Common myeloid progenitor, CD34-positive (primary cell): ENCODE measurements around the gene PRAC2.

Source experiments
- CTCF ChIA-PET: fragments of 350-600 bp; sonication (Branson Sonifier 250); formaldehyde crosslinking; loops from one replicate; lab custom pipeline; 2021; ENCODE audit warnings: antibody characterized with exemption; lab: Charles Lee
- POLR2A ChIA-PET: fragments of 350-600 bp; sonication (Branson Sonifier 250); formaldehyde crosslinking; loops from one replicate; lab custom pipeline; 2021; ENCODE audit warnings: antibody characterized with exemption; lab: Charles Lee
- DNase-seq, 3 donors: peaks; one replicate each; pipeline versions ENCODE4 v3.0.0 to v3.0.0-alpha.2; 2013
- H3K27ac ChIP-seq, 2 experiments: 1 replicate in 1 of 2; 2 replicates in 1 of 2; pipeline ENCODE4 v1.7.0; 2013; ENCODE audit warnings: inconsistent platforms in 2 of 2, low read length in 2 of 2, mild to moderate bottlenecking in 2 of 2, low read depth in 1 of 2, moderate library complexity in 1 of 2; ENCODE audit not compliant: severe bottlenecking in 2 of 2, insufficient read depth in 1 of 2, poor library complexity in 1 of 2
- H3K27me3 ChIP-seq, 5 experiments: replicated peaks in 2 of 5; 1 replicate in 3 of 5; 2 replicates in 2 of 5; pipeline versions ENCODE4 v1.6.1 to v1.7.0; 2013; ENCODE audit warnings: low read length in 4 of 5, mild to moderate bottlenecking in 2 of 5, moderate library complexity in 2 of 5, inconsistent platforms in 1 of 5; ENCODE audit not compliant: insufficient read depth in 5 of 5, control insufficient read depth in 4 of 5
- H3K36me3 ChIP-seq, 4 experiments: 1 replicate in 2 of 4; 2 replicates in 2 of 4; pipeline versions ENCODE4 v1.6.1 to v1.7.0; 2013; ENCODE audit warnings: low read length in 3 of 4, control low read depth in 1 of 4, mild to moderate bottlenecking in 1 of 4; ENCODE audit not compliant: control insufficient read depth in 4 of 4, insufficient read depth in 4 of 4
- H3K4me1 ChIP-seq, 4 experiments: 1 replicate in 3 of 4; 2 replicates in 1 of 4; pipeline versions ENCODE4 v1.6.1 to v1.7.1; 2013; ENCODE audit warnings: low read length in 3 of 4, mild to moderate bottlenecking in 3 of 4, control low read depth in 1 of 4, inconsistent platforms in 1 of 4, moderate library complexity in 1 of 4; ENCODE audit not compliant: control insufficient read depth in 4 of 4, insufficient read depth in 4 of 4; ENCODE audit errors: control extremely low read depth in 1 of 4
- H3K4me3 ChIP-seq, 7 experiments: 1 replicate in 4 of 7; 2 replicates in 3 of 7; pipeline versions ENCODE4 v1.5.1 to v1.7.0; 2013; ENCODE audit warnings: mild to moderate bottlenecking in 7 of 7, low read length in 6 of 7, moderate library complexity in 6 of 7, inconsistent platforms in 2 of 7, low read depth in 2 of 7, control low read depth in 1 of 7; ENCODE audit not compliant: insufficient read depth in 4 of 7, control insufficient read depth in 1 of 7; ENCODE audit errors: extremely low read depth in 1 of 7
- H3K9me3 ChIP-seq, 5 experiments: 1 replicate in 4 of 5; 2 replicates in 1 of 5; pipeline versions ENCODE4 v1.6.1 to v1.7.1; 2013; ENCODE audit warnings: low read length in 4 of 5, mild to moderate bottlenecking in 2 of 5, inconsistent platforms in 1 of 5, low read depth in 1 of 5, moderate library complexity in 1 of 5; ENCODE audit not compliant: control insufficient read depth in 4 of 5, insufficient read depth in 2 of 5; ENCODE audit errors: control extremely low read depth in 1 of 5
- WGBS: methylation state at CpG from one replicate; pipeline ENCODE4 v1.1.5; 2013; ENCODE audit not compliant: insufficient coverage; 5-methylcytosine and 5-hydroxymethylcytosine counted together

The PRAC2 gene

GRCh38 chr17:48728232-48729231 lies 5.5 kb downstream of the PRAC2 start, which contains the start of gene HOXB13:
HOXB13 (minus strand) TSS chr17:48728750; CDS start chr17:48728593, 157 bp downstream.
- peak; percentile 49 to 66 (median 66) for DNase-seq
- 7% methylated on average over 31 of the region's 55 CpGs for WGBS
- H3K4me3 ChIP-seq, result peak within 1 kb of the TSS in 1 of 7 experiments; percentile 11
- no peaks in the 10 kb centered on the region for H3K9me3 ChIP-seq
- ChIA-PET CTCF (interaction anchor here (0.6 to 7.7 kb wide), 7 partner anchors 8 to 150 kb away, joined by 3 to 130 read pairs (median 4); no protein-coding TSS in a partner anchor), POLR2A (no interaction called here)
- H3K27ac ChIP-seq, result no peak within 1 kb of the TSS
- peaks cover 0 to 23% (median 6%) of the 10 kb centered on the region in 4 experiments for H3K4me1 ChIP-seq
- peaks cover 35 to 100% (median 75%) of the 10 kb centered on the region in 5 experiments for H3K27me3 ChIP-seq
- no peaks in the 10 kb centered on the region for H3K36me3 ChIP-seq

- Histone ChIP-seq H3K27ac (no peak overlapping the region), H3K9me3 (no peaks in the 10 kb centered on the region), H3K27me3 (peaks cover 37 to 100% (median 73%) of the 10 kb centered on the region in 5 experiments), H3K36me3 (no peaks in the 10 kb centered on the region), H3K4me1 (peaks cover 0 to 19% (median 6%) of the 10 kb centered on the region in 4 experiments), H3K4me3 (no peak overlapping the region)
- POLR2A ChIA-PET, result no interaction called here
- no peak for DNase-seq
- WGBS, result 6% methylated on average over 16 of the region's 19 CpGs
- CTCF ChIA-PET, result interaction anchor here (1.3 to 7.7 kb wide), 4 partner anchors 8 to 149 kb away, joined by 3 to 130 read pairs (median 30); no protein-coding TSS in a partner anchor
Measured at GRCh38 chr17:48729335-48730239, 6.6 kb downstream of the PRAC2 start.

GRCh38 chr17:48730240-48730550 lies 7.2 kb downstream of the PRAC2 start:
- Histone ChIP-seq H3K9me3 (no peaks in the 10 kb centered on the region), H3K4me3 (no peak overlapping the region), H3K27ac (no peak overlapping the region), H3K36me3 (no peaks in the 10 kb centered on the region), H3K4me1 (peaks cover 0 to 14% (median 4%) of the 10 kb centered on the region in 4 experiments), H3K27me3 (peaks cover 39 to 100% (median 73%) of the 10 kb centered on the region in 5 experiments)
- ChIA-PET CTCF (interaction anchor here (0.7 to 7.7 kb wide), 5 partner anchors 8 to 149 kb away, joined by 4 to 130 read pairs (median 7); no protein-coding TSS in a partner anchor), POLR2A (no interaction called here)
- no peak for DNase-seq
- WGBS, result 20% methylated on average over 1 of the region's 3 CpGs

GRCh38 chr17:48731355-48731754 lies 8.4 kb downstream of the PRAC2 start:
- H3K4me3 ChIP-seq, result no peak overlapping the region
- H3K36me3 ChIP-seq, result no peaks in the 10 kb centered on the region
- H3K4me1 ChIP-seq, result peaks cover 0 to 12% (median 4%) of the 10 kb centered on the region in 4 experiments
- no peak overlapping the region for H3K27ac ChIP-seq
- ChIA-PET POLR2A (no interaction called here), CTCF (interaction anchor here (0.6 to 8.5 kb wide), 6 partner anchors 10 to 1299 kb away, joined by 3 to 92 read pairs (median 4); partner anchors contain the start of genes PRAC1 and PRAC2)
- H3K9me3 ChIP-seq, result no peaks in the 10 kb centered on the region
- DNase-seq, result no peak
- H3K27me3 ChIP-seq, result peaks cover 47 to 100% (median 70%) of the 10 kb centered on the region in 5 experiments

- Histone ChIP-seq H3K27me3 (peaks cover 42 to 100% (median 66%) of the 10 kb centered on the region in 5 experiments), H3K27ac (no peak overlapping the region), H3K4me3 (no peak overlapping the region), H3K36me3 (no peaks in the 10 kb centered on the region), H3K9me3 (peaks cover 0 to 3% (median 0%) of the 10 kb centered on the region in 5 experiments), H3K4me1 (peaks cover 0 to 12% (median 4%) of the 10 kb centered on the region in 4 experiments)
- CTCF ChIA-PET, result interaction anchor here (1.0 to 8.5 kb wide), 6 partner anchors 10 to 58 kb away, joined by 4 to 92 read pairs (median 5); partner anchors contain the start of genes PRAC1 and PRAC2
- POLR2A ChIA-PET, result no interaction called here
- WGBS, result 7% methylated on average over 34 of the region's 50 CpGs
- no peak for DNase-seq
Measured at GRCh38 chr17:48732688-48733629, 10.0 kb downstream of the PRAC2 start.
